Non-pigmented ciliary epithelial cell (primary cell): ENCODE measurements around the gene KRT86.
A peak's percentile ranks its signal among the peaks of the same experiment; 100 is the strongest.

Experiments used
- DNase-seq: peaks from one replicate; pipeline ENCODE4 v3.0.0-alpha.2; 2010; ENCODE audit warnings: low read depth

The KRT86 gene

DNA sequence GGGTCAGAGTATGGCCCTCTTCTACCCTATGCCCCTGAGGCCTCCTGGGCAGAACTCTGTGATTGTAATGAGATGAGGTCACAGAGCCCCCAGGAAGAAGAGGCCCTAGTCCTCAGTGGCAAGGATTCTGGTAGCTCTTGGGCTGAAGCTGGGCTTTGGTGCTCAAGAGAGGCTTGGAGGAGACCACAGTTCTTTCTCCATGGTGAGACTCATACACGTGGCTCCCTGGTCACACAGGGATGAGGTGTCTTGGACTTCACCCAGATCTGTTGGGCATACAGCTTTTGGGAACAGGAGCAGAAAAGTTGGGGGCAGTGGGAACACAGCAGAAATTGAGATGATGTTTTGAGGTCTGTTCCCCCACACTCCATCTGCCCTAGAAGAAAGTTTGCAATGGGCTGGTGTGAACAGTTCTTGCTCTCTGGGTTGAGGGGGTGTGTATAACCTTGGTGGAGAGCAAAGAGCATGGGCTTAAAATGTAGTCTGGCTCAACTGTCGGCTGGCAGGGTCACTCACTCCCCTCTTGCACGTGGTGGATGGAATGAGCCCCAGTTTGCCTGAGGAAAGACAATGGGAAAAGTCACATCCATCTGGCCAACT, at the start of gene KRT86:
TSS of gene KRT86 (plus strand) at position 125 of the 600 bp plus-strand sequence. CDS start 27,272 bp downstream, outside the sequence.
- DNase-seq = no peak

DNA sequence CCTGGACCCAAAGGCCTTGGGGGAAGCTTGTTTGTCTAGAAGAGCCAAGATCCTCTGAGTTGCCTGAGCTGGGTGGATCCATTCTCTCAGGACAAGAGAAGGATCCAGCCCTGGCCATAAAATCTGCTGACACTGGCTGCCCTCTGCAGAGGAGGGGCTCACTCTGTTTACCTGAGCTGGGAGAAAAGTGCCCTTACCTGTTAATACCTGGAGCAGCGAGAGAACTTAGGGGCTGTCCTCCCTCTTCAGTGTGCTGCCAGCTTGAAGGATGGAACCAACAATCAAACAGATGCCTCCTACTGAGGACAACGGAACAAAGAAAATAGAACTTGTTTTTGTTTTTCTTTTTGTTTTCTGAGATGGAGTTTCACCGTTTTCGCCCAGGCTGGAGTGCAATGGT, 48.7 kb upstream of the KRT86 start:
- no peak for DNase-seq

DNA sequence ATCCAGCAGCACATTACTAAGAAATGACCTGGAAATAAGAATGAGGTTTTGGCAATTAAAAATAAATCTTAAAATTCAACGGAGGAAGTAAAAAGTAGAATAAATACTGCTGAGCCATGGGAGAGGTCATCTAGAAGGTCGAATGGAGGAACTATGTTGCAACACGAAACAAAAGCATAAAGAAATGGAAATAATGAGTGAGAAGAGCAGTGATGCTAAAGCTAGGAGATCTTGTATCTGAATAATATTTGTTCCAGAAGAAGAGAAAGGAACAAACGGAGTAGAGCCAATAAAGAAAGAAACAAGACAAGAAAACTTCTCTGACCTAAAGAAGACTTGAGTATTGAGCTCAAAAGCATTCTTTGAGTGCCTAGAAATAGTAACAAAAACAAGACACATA, 48.0 kb upstream of the KRT86 start:
- DNase-seq = no peak

DNA sequence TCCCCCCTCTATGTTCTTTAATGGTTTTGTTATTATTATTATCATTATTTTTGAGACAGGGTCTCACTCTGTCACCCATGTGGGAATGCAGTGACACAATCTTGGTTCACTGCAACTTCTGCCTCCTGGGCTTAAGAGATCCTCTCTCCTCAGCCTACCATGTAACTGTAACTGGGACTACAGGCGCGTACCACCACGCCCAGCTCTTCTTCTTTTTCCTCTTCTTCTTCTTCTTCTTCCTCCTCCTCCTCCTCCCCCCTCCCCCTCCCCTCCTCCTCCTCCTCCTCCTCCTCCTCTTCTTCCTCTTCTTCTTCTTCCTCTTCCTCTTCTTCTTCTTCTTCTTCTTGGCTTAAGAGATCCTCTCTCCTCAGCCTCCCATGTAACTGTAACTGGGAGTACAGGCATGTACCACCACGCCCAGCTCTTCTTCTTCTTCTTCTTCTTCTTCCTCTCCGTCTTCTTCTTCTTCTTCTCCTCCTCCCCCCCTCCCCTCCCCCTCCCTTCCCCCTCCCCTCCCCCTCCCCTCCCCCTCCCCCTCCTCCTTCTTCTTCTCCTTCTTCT, 46.8 kb upstream of the KRT86 start:
- no peak for DNase-seq

DNA sequence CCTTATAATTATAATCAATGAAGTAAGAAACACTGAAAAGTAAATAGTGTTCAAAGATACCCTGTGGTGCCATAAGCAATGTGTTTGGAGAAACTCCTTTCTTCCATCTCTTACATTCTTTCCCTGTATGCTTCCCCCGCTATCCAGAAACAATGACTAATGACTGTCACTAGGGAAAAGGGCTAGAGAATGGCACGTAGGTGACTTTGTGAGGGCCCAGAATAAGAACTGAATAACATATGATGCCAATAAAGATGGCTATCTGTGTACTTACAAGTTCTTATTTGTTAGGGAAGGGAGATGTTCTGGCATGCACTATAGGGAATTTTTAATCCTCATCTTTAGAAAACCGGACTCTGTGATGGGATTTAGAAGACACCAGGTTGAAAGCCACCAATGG, 46.1 kb upstream of the KRT86 start:
- no peak for DNase-seq

DNA sequence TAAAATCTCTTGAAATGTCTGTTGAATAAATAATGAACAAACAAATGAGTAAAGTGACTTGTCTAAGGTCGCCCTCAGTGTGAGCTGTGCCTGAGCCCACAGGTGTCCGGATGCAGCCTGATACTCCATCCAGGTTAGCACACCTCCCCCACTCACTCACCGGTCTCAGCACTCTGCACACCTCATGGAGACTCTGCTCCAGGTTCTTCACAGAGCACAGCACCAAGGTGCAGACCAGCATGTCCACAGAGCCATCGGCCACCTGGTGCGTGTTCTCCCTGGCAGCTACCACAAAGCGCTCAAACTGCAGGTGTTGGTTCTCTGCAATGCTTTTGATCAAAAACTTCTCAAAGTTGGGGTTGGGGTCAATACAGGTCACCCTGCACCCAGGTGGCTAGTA, 45.5 kb upstream of the KRT86 start:
- no peak for DNase-seq

DNA sequence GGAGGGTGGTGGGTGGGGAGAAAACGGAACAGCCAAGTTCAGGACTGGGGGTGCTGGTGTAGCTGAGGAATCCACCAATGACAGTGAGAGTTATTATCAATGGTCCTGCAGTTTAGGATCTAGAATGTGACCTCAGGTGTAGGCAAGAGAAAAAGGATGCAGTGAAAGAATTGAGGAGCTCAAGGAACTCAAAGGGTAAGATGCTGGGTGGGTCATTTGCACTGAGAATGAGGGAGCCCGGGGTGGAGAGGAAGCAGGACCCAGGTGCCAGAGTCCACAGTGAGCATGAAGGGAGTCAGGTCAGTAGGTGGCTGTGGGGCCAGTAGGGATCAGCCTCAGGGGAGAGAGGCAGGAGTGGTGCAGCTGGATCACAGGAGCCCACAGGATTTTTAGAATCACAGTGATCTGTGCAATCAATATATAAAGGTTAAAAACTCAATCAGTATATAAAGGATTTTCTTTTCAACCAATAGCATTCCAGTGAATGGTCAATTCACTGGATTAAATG, 44.6 kb upstream of the KRT86 start:
- no peak for DNase-seq

DNA sequence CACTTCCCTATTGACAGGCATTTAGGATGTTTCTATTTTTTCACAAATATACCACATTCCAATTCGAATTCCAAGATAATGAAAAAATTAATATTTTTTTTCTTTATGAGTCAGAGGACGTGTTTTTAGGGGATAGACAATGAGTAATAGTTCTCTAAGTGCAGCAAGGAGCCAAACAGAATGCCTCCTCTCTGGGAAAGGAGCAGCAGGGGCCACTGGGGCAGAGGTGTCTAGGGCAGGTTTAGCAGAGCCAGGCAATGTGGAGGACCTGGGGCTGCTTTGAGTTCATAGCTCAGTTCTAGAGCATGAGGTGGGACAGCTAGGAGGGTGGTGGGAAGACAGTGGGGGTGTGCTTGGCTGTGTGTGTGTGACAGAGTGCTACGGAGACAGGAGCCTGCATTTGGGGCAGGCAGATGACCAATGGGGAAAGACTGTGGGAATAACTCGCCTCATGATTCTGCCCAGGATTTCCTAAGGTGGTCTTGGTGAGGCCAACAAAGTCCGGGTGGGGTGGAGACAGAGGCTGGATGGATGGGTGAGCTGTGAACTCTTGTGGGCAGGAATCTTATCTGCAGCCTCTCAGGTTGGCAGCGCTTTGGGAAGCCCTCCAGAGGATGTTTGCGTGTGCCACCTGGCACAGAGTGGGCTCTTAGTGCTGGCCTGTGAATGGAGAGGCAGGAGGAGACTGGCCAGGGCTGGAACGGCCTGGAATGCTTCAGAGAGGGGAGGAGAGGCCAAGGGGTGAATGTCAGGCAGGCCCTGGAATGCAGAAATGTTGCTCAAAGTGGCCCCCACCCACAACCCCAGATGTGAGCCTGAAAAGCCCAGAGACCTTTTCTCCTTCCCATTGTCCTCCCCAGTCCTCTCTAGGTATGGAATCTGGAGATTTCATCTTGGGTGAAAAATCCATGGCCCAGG, 43.8 kb upstream of the KRT86 start:
- DNase-seq = peak; percentile 72

DNA sequence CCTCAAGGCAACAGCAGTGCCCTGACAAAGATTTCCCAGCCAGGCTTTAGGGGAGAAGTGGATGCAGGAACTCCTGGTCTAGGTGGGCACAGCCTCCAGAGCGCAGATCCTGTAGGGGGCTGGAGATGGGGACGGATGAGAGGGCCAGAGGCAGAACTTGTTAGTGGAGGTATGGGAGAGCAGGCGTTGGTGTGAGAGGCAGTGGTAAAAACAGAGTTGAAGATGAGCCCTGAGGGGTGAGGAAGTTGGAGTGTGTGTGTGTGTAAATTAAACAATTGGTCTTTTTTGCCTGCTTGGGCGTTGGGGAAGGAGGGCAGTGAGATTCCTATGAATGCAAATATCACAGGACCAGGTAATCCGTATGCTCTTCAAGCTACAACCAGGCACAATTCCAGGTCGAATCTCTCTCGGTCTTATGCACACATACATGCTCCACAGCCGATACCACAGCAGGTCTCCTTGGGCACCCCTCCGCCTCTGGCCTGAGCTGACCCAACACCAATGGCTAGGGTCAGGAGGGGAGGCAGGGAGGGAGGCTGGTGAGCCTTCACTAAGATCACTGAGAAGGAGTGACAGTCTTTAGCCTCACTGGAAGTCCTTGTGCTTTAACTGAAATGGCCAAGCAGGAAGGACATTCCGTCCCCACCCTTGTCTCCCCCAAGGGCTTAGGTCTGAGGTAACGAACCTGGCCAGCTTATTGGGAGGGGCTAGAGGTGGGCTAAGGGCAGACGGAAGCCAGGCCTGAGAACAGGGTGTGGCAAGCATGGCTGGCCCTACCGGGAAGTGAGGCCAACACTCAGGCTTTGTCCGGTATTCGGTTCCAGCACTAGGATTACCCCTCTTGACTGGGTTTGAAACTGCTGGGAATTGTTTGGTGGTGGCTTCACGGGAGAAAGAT, 42.9 kb upstream of the KRT86 start:
- no peak for DNase-seq

DNA sequence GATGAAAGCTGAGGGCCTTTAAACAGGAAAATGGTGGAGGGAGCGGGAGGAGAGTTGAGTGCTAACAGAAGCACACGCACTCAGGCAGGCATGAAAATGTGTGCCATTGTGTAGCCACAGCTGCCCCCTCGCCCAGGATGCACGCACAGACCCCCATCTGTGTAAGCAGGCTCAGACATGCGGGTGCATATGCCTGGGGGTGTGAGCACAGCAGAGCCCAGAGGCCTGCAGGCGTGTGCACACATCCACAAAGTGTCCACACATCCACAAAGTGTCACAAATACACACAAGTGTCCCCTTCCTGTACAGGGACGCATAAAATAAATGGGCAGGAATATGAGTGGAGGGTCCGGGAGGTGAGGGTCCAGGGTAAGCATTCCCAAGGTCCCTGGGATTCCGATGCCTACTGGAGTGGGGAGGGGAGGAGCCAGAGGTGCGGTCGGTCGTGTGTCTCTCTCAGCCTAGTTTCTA, 42.2 kb upstream of the KRT86 start:
- no peak for DNase-seq

DNA sequence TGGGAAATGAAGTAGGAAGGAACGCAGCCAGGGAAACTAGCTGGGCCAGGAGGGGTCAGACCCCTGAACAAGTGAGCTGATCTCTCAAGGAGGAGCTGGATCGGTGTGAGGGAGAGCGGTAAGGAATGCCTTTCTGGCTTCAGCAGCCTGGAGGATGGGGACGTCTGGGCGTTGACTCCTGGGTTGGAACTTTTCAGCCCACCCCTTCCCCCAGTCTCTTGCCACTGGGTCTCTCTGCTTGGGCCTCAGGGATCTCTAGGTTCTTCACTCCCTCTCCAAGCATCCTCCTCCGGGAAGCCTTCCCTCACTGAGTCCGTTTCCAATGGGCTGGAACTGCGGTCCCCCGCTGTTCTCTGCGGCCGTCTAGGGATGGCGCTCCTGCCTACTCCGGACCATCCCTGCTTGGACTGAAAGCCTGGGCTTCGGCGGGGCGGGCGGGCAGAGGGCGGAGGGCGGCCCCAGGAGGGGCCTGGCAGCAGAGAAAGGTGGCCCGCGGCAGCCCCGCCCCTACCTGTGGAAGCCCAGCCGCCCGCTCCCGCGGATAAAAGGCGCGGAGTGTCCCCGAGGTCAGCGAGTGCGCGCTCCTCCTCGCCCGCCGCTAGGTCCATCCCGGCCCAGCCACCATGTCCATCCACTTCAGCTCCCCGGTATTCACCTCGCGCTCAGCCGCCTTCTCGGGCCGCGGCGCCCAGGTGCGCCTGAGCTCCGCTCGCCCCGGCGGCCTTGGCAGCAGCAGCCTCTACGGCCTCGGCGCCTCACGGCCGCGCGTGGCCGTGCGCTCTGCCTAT, 41.6 kb upstream of the KRT86 start, which contains the start of gene KRT7:
TSS of gene KRT7 (plus strand) at position 570 of the 788 bp plus-strand sequence. CDS start at position 624, 54 bp downstream.
- DNase-seq = no peak

DNA sequence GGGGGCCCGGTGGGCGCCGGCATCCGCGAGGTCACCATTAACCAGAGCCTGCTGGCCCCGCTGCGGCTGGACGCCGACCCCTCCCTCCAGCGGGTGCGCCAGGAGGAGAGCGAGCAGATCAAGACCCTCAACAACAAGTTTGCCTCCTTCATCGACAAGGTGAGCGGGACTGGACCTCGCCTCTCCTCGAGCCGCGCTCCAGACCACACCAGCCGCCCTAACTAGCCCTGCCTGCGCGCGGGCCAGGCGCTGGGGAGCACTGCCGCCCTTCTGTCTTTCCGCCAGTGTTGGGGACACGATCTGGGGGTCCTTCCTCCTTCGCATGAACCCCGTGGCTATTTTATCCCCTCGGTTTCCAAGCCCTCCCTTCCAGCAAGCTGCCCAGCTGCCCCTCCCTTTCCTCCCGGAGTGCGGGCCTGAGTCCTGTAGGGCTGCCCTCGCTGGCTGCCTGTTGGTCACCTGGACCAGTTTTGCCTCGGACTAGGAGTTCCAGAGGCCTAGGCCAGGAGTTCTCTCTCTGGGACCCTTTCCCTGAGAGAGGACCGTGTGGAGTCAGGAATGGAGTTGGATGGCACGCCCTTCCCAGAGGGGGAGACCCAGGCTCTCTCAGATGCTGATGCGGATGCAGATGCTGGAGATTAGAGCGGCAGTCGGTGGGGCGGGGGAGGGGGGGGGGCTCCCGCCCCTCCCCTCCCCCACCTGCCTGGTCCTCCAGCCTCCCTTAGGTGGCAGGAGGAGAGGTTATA, 40.8 kb upstream of the KRT86 start:
- no peak for DNase-seq

DNA sequence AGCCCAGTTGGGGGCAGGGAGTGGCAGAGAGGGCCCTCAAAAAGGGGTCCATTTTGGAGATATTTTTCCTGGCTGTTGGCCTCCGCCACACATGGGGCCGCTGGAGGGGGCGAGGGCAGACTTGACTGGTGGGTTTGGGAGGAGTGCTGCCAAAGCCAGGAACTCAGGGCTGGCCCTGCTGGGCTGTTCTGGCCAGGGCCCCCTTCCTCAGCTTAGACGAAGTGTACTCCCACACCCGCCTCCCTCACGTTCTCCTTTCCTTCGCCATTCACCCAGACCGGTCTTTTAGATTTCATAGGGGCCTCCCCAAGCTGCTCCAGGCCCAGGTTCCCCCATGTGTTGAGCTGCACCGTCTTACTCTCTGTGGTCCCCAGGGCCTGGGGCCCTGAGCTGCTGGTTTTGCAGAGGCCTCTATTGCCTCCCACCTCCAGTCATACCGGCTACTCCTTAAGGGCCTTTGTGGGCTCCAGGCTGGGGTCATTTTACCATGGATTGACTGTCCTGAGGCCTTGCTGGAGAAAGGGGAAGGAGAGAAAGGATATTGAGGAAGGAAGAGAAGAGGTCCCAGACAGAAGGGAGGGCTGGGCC, 40.1 kb upstream of the KRT86 start:
- no peak for DNase-seq

DNA sequence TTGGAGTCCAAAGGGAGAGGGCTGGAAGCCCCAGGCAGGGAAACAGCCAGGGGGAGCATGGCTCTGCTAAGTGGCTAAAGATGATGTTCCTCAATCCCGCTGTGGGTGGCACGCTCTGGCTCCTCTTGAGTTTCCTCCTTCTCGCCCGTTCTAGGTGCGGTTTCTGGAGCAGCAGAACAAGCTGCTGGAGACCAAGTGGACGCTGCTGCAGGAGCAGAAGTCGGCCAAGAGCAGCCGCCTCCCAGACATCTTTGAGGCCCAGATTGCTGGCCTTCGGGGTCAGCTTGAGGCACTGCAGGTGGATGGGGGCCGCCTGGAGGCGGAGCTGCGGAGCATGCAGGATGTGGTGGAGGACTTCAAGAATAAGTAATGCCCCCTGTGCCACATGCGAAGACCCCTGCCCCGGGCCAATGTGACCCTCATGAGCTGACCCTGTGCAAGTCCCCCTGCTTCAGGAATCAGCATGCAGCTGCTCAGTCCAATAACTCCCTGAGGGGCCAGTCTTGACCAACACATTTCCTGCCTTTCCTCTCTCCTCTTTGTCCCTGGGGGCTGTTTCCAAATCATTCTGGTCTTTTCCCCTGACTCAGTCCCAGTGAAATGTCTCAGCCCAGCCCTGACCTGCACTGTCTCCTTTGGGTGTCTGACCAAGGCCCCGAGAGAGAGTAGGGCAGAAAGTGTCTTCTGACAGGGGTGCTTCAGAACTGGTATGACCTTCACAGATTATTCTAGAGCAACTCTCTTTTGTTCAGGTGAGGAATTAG, 39.3 kb upstream of the KRT86 start:
- DNase-seq = no peak

DNA sequence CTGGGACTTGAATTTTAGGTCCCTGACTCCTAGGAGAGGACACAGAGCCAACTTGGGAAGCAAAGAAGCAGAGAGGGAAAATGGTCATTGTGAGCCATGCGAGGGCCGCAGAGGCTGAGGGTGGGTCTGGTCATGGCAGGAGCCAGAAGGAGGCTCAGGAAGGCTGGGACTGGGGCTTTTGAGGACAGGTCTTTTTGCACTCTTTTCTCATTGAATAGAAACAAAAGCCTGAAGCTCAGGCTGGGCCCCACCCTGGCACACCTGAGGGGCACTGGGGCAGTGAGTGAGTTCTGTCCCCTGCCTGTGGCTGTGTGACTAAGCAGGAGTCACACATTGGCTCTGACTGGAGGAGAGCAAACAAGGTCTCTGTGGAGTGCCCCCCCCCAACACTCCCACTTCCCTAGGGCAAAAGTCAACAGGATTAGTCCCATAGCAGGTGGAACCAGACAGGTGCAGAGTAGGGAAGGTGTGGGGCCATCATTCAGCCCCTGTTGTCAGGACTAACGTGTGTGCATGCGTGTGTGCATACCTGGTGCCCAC, 38.6 kb upstream of the KRT86 start:
- DNase-seq = no peak

DNA sequence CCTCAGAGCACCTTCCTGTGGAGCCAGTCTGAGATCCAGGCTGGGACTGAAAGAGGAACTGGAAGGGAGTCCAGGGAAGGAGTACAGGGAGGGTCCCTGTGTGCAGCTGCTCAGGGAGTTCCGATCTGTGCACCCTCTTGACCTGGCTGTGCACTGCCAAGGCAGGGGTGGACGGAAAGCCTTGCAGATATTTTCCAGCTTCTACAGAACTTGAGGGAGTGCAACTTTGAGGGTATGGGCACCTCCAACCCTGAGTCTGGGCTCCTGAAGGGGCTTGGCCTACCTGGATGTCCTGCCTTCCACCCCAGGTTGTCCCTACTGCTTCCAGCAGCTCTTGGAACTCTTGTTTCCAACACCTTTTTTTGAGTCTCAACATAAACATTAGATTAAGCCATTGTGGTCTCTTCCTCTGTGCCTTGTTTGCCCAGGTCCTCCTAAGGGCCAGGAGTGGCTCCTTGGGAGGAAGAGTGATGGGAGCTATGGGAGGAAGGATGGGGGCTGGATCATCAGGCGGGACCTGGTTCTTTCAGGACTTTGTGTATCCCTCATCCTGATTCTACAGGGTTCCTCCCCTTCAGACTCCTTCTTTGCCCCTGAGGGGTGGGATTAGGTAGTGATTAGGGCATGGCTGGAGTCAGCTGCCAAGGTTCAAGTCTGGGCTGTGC, 37.9 kb upstream of the KRT86 start:
- DNase-seq = no peak

DNA sequence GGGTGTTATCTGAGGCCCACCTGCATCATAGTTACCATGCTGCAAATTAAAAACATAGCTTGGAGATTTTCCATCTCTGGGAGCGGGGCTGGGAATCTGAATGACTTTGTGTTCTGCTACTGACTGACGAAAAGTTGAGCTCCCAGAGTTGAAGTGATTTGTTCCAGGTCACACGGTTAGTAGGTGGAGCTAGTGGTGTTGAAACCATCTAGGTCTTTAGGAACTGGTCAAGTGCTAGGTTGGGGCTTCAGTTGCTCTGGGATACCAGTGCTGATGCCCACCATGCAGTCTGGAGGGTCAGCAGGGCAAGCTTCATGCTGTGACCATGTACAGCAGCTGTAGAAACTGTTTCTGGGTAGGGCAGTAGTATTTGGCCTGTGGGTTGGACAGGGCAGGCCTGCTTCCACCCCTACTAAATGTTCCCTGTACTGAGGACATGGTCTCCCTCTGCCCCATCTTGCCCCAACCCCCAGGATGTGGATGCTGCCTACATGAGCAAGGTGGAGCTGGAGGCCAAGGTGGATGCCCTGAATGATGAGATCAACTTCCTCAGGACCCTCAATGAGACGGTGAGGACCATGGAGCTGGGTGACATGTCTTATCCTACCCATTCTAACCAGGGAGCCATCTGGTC, 36.1 kb upstream of the KRT86 start:
- DNase-seq = no peak
